Ectodermal cell (in vitro differentiated cells): ENCODE results near the gene RSPH6A.

Experiments used
- H3K27ac ChIP-seq: 2 replicates; pipeline ENCODE4 v1.7.0; 2013; ENCODE audit warnings: mild to moderate bottlenecking, low read depth, low read length; ENCODE audit not compliant: insufficient read depth, poor library complexity, severe bottlenecking
- H3K27me3 ChIP-seq: 2 replicates; pipeline ENCODE4 v1.7.0; 2013; ENCODE audit warnings: mild to moderate bottlenecking, low read length; ENCODE audit not compliant: insufficient read depth, control insufficient read depth, poor library complexity, severe bottlenecking
- H3K36me3 ChIP-seq: one replicate; pipeline ENCODE4 v1.7.0; 2013; ENCODE audit warnings: low read length; ENCODE audit not compliant: control insufficient read depth, insufficient read depth
- H3K4me1 ChIP-seq: one replicate; pipeline ENCODE4 v1.7.0; 2013; ENCODE audit warnings: low read length; ENCODE audit not compliant: control insufficient read depth, insufficient read depth
- H3K4me3 ChIP-seq: 2 replicates; pipeline ENCODE4 v1.7.0; 2013; ENCODE audit warnings: low read depth, low read length, control low read depth; ENCODE audit not compliant: insufficient read depth
- H3K9me3 ChIP-seq: 2 replicates; pipeline ENCODE4 v1.7.0; 2013; ENCODE audit warnings: mild to moderate bottlenecking, low read length, moderate library complexity; ENCODE audit not compliant: control insufficient read depth
- WGBS, 2 experiments: methylation state at CpG; one replicate each; pipeline ENCODE4 v1.1.7; 2013; ENCODE audit warnings: missing lambda C conversion rate in 2 of 2; 5-methylcytosine and 5-hydroxymethylcytosine counted together

The RSPH6A gene

GRCh38 chr19:45789035-45789786, 25.9 kb downstream of the RSPH6A start:
- Histone ChIP-seq H3K4me1 (peaks cover 4% of the 10 kb centered on the region), H3K9me3 (no peaks in the 10 kb centered on the region), H3K27ac (no peak overlapping the region), H3K36me3 (peaks cover 29% of the 10 kb centered on the region), H3K4me3 (no peak overlapping the region), H3K27me3 (no peaks in the 10 kb centered on the region)
- 95 to 97% methylated on average over 15 of the region's 15 CpGs for WGBS, 2 experiments

- no peak overlapping the region for H3K27ac ChIP-seq
- H3K9me3 ChIP-seq = no peaks in the 10 kb centered on the region
- peaks cover 29% of the 10 kb centered on the region for H3K36me3 ChIP-seq
- WGBS, 2 experiments = 96% methylated on average over 21 of the region's 21 CpGs
- no peak overlapping the region for H3K4me3 ChIP-seq
- peaks cover 19% of the 10 kb centered on the region for H3K4me1 ChIP-seq
- H3K27me3 ChIP-seq = no peaks in the 10 kb centered on the region
Measured at GRCh38 chr19:45786533-45786894, 28.6 kb downstream of the RSPH6A start.

- Histone ChIP-seq H3K27me3 (peaks cover 2% of the 10 kb centered on the region), H3K4me3 (no peak overlapping the region), H3K9me3 (no peaks in the 10 kb centered on the region), H3K27ac (no peak overlapping the region), H3K4me1 (peaks cover 20% of the 10 kb centered on the region), H3K36me3 (peaks cover 29% of the 10 kb centered on the region)
- 95% methylated on average over 57 of the region's 57 CpGs for WGBS, 2 experiments
Measured at GRCh38 chr19:45785781-45786532, 29.2 kb downstream of the RSPH6A start.

GRCh38 chr19:45785097-45785496, 30.0 kb downstream of the RSPH6A start:
- H3K27me3 ChIP-seq = peaks cover 11% of the 10 kb centered on the region
- H3K36me3 ChIP-seq = peaks cover 29% of the 10 kb centered on the region
- H3K27ac ChIP-seq = no peak overlapping the region
- no peaks in the 10 kb centered on the region for H3K9me3 ChIP-seq
- H3K4me3 ChIP-seq = no peak overlapping the region
- 93 to 95% methylated on average over 5 of the region's 5 CpGs for WGBS, 2 experiments
- H3K4me1 ChIP-seq = peaks cover 27% of the 10 kb centered on the region

GRCh38 chr19:45784096-45784495, 31.0 kb downstream of the RSPH6A start:
- no peaks in the 10 kb centered on the region for H3K9me3 ChIP-seq
- H3K36me3 ChIP-seq = peaks cover 22% of the 10 kb centered on the region
- peaks cover 32% of the 10 kb centered on the region for H3K4me1 ChIP-seq
- H3K4me3 ChIP-seq = no peak overlapping the region
- peaks cover 13% of the 10 kb centered on the region for H3K27me3 ChIP-seq
- H3K27ac ChIP-seq = no peak overlapping the region
- WGBS, 2 experiments = 89 to 95% methylated on average over 4 of the region's 4 CpGs

GRCh38 chr19:45782820-45783785, 32.0 kb downstream of the RSPH6A start:
- 72 to 74% methylated on average over 23 to 26 of the region's 26 CpGs for WGBS, 2 experiments
- peaks cover 13% of the 10 kb centered on the region for H3K27me3 ChIP-seq
- H3K4me1 ChIP-seq = peaks cover 32% of the 10 kb centered on the region
- peaks cover 14% of the 10 kb centered on the region for H3K36me3 ChIP-seq
- no peak overlapping the region for H3K27ac ChIP-seq
- H3K9me3 ChIP-seq = no peaks in the 10 kb centered on the region
- H3K4me3 ChIP-seq = no peak overlapping the region

GRCh38 chr19:45782162-45782691, 32.9 kb downstream of the RSPH6A start, which contains the start of gene DMPK:
DMPK (minus strand) TSS chr19:45782490; CDS start chr19:45782352, 138 bp downstream.
- H3K27ac ChIP-seq = no peak within 1 kb of the TSS
- peaks cover 13% of the 10 kb centered on the region for H3K27me3 ChIP-seq
- WGBS, 2 experiments = 43 to 48% methylated on average over 17 to 18 of the region's 18 CpGs
- peaks cover 21% of the 10 kb centered on the region for H3K36me3 ChIP-seq
- H3K4me1 ChIP-seq = peaks cover 32% of the 10 kb centered on the region
- no peak within 1 kb of the TSS for H3K4me3 ChIP-seq
- no peaks in the 10 kb centered on the region for H3K9me3 ChIP-seq

GRCh38 chr19:45781214-45782161, 33.6 kb downstream of the RSPH6A start:
- H3K36me3 ChIP-seq = peaks cover 21% of the 10 kb centered on the region
- H3K9me3 ChIP-seq = no peaks in the 10 kb centered on the region
- H3K4me1 ChIP-seq = peaks cover 32% of the 10 kb centered on the region
- H3K27ac ChIP-seq = no peak overlapping the region
- peaks cover 13% of the 10 kb centered on the region for H3K27me3 ChIP-seq
- WGBS, 2 experiments = 86 to 87% methylated on average over 17 of the region's 17 CpGs
- no peak overlapping the region for H3K4me3 ChIP-seq
